B cell (primary cell): ENCODE measurements around the gene SAMD4B.

Source experiments
- EZH2 ChIP-seq: IDR thresholded peaks from 2 replicates; pipeline ENCODE4 v1.6.1; 2012; ENCODE audit warnings: borderline replicate concordance, low read depth, mild to moderate bottlenecking, moderate library complexity, low read length; ENCODE audit not compliant: insufficient read depth, poor library complexity, severe bottlenecking
- TF ChIP-seq, protein P1 (sequence below): fragments of 200-600 bp; IDR thresholded peaks from one replicate; pipeline ENCODE4 v1.8.0; 2022; ENCODE audit warnings: antibody characterized with exemption, mild to moderate bottlenecking

- TF ChIP-seq, protein P1, sequence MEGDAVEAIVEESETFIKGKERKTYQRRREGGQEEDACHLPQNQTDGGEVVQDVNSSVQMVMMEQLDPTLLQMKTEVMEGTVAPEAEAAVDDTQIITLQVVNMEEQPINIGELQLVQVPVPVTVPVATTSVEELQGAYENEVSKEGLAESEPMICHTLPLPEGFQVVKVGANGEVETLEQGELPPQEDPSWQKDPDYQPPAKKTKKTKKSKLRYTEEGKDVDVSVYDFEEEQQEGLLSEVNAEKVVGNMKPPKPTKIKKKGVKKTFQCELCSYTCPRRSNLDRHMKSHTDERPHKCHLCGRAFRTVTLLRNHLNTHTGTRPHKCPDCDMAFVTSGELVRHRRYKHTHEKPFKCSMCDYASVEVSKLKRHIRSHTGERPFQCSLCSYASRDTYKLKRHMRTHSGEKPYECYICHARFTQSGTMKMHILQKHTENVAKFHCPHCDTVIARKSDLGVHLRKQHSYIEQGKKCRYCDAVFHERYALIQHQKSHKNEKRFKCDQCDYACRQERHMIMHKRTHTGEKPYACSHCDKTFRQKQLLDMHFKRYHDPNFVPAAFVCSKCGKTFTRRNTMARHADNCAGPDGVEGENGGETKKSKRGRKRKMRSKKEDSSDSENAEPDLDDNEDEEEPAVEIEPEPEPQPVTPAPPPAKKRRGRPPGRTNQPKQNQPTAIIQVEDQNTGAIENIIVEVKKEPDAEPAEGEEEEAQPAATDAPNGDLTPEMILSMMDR, result no peak
- TF ChIP-seq EZH2, result no peak
Measured at GRCh38 chr19:39380521-39381502, 38.6 kb downstream of the SAMD4B start.
